Neural cell (in vitro differentiated cells): ENCODE results near the gene CNP. TPM values are rescaled to one million over a fixed set of nuclear protein-coding genes. Genes with fewer than 3 reads are reported as not detected.

Experiments
- H2AFZ ChIP-seq: fragments of 200-600, 300-800 bp; sonication (generic), shearing (Covaris generic); 2 replicates; pipeline ENCODE4 v1.6.0; 2014; ENCODE audit warnings: low read depth, mild to moderate bottlenecking, antibody characterized with exemption, low read length, moderate library complexity
- H3F3A ChIP-seq: fragments of 200-600 bp; shearing (Covaris generic); 2 replicates; pipeline ENCODE4 v1.6.1; 2016; ENCODE audit warnings: mild to moderate bottlenecking, moderate library complexity, mixed read lengths, antibody characterized with exemption, low read length; ENCODE audit not compliant: insufficient read depth, poor library complexity, severe bottlenecking
- H3K27ac ChIP-seq: fragments of 200-600, 300-800 bp; sonication (generic), shearing (Covaris generic); 2 replicates; pipeline ENCODE4 v1.5.1; 2014; ENCODE audit warnings: mild to moderate bottlenecking, low read length, moderate library complexity
- H3K27me3 ChIP-seq: fragments of 300-800, 200-600 bp; sonication (generic), shearing (Covaris generic); 2 replicates; pipeline ENCODE4 v1.6.0; 2014; ENCODE audit warnings: mild to moderate bottlenecking, low read depth, low read length, moderate library complexity; ENCODE audit not compliant: insufficient read depth
- H3K36me3 ChIP-seq: fragments of 300-800, 200-600 bp; sonication (generic), shearing (Covaris generic); 2 replicates; pipeline ENCODE4 v1.5.1; 2014; ENCODE audit warnings: mild to moderate bottlenecking, antibody characterized with exemption, low read length, moderate library complexity; ENCODE audit not compliant: insufficient read depth
- H3K4me2 ChIP-seq: fragments of 300-800, 200-600 bp; sonication (generic), shearing (Covaris generic); 2 replicates; pipeline ENCODE4 v1.6.0; 2014; ENCODE audit warnings: mild to moderate bottlenecking, low read length
- H3K4me3 ChIP-seq: fragments of 300-800, 200-600 bp; sonication (generic), shearing (Covaris generic); 2 replicates; pipeline ENCODE4 v1.5.1; 2014; ENCODE audit warnings: mild to moderate bottlenecking, low read length, moderate library complexity
- H3K79me2 ChIP-seq: fragments of 200-600 bp; shearing (Covaris generic); replicated peaks from 2 replicates; pipeline ENCODE4 v1.6.0; 2014; ENCODE audit warnings: mild to moderate bottlenecking, low read length, moderate library complexity; ENCODE audit not compliant: insufficient read depth
- H3K9ac ChIP-seq: fragments of 300-800, 200-600 bp; sonication (generic), shearing (Covaris generic); 2 replicates; pipeline ENCODE4 v1.6.1; 2016; ENCODE audit warnings: mild to moderate bottlenecking, low read length, mixed read lengths
- H3K9me2 ChIP-seq: fragments of 200-600 bp; shearing (Covaris generic); 2 replicates; pipeline ENCODE4 v1.6.1; 2016; ENCODE audit warnings: mild to moderate bottlenecking, low read length, mixed read lengths; ENCODE audit not compliant: insufficient read depth
- H3K9me3 ChIP-seq: fragments of 200-600, 300-800 bp; sonication (generic), shearing (Covaris generic); 2 replicates; pipeline ENCODE4 v1.6.1; 2016; ENCODE audit warnings: mild to moderate bottlenecking, mixed run types, low read length, moderate library complexity, mixed read lengths
- H4K20me1 ChIP-seq: fragments of 200-600 bp; shearing (Covaris generic); 2 replicates; pipeline ENCODE4 v1.6.1; 2016; ENCODE audit warnings: mild to moderate bottlenecking, mixed run types; ENCODE audit not compliant: insufficient read depth
- EP300 ChIP-seq: fragments of 450-650 bp; conservative IDR thresholded peaks from 2 replicates; pipeline ENCODE4 v1.6.1; 2014; ENCODE audit warnings: antibody characterized with exemption, mild to moderate bottlenecking, moderate library complexity; ENCODE audit not compliant: poor library complexity, severe bottlenecking
- EZH2 ChIP-seq: fragments of 200-600, 300-800 bp; shearing (Covaris generic), sonication (generic); IDR thresholded peaks from 2 replicates; pipeline ENCODE4 v1.6.1; 2014; ENCODE audit warnings: antibody characterized with exemption, low read length, borderline replicate concordance, mild to moderate bottlenecking; ENCODE audit not compliant: insufficient read depth, poor library complexity, severe bottlenecking
- POLR2AphosphoS5 ChIP-seq: IDR thresholded peaks from 2 replicates; pipeline ENCODE4 v1.6.1; 2012
- RAD21 ChIP-seq: fragments of 450-650 bp; conservative IDR thresholded peaks from 2 replicates; pipeline ENCODE4 v1.6.1; 2014; ENCODE audit warnings: antibody characterized with exemption, mild to moderate bottlenecking, moderate library complexity
- SMC3 ChIP-seq: fragments of 450-650 bp; conservative IDR thresholded peaks from 2 replicates; pipeline ENCODE4 v1.6.1; 2014; ENCODE audit warnings: antibody characterized with exemption, mild to moderate bottlenecking, moderate library complexity; ENCODE audit not compliant: poor library complexity
- TAF1 ChIP-seq: IDR thresholded peaks from 2 replicates; pipeline ENCODE4 v1.6.1; 2012; ENCODE audit warnings: low read depth
- polyA plus RNA-seq: library from polyadenylated mRNA; depleted of rRNA; stranded (reverse); fragments of >200 nt; gene quantifications from 2 replicates; pipeline ENCODE4 v1.2.3, GENCODE V29; 2014
- TF ChIP-seq, protein P1 (sequence below): IDR thresholded peaks from 2 replicates; pipeline ENCODE4 v1.6.1; 2012; ENCODE audit warnings: borderline replicate concordance
- TF ChIP-seq, protein P2 (sequence below): fragments of 450-650 bp; IDR thresholded peaks from 2 replicates; pipeline ENCODE4 v1.5.1; 2014; ENCODE audit warnings: antibody characterized with exemption, mild to moderate bottlenecking, moderate library complexity; ENCODE audit not compliant: poor library complexity, severe bottlenecking

Gene CNP
- polyA plus RNA-seq, 1 donor from 2014 or later = 27.7 TPM

DNA sequence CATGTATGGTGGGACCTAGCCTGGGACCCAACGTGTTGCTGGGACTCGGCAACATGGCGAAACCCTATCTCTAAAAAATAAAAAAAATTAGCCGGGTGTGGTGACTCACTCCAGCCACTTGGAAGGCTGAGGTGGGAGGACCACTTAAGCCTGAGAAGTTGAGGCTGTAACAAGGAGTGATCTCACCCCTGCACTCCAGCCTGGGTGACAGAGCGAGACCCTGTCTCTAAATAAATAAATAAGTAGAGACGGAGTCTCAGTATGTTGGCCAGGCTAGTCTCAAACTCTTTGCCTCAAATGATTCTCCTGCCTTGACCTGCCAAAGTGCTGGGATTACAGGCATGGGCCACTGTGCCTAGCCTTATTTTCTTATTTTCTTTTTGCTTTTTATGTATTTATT is 10.1 kb upstream of the CNP start:
- no peaks in the 10 kb centered on the region for H3K9me3 ChIP-seq
- no peaks in the 10 kb centered on the region for H3K36me3 ChIP-seq
- no peak overlapping the region for H3K4me3 ChIP-seq
- H3K4me2 ChIP-seq = no peak overlapping the region
- H3K9me2 ChIP-seq = no peaks in the 10 kb centered on the region
- H2AFZ ChIP-seq = no peak overlapping the region
- no peak overlapping the region for H3K27ac ChIP-seq
- H3F3A ChIP-seq = no peaks in the 10 kb centered on the region
- H4K20me1 ChIP-seq = no peaks in the 10 kb centered on the region
- no peaks in the 10 kb centered on the region for H3K27me3 ChIP-seq
- TF ChIP-seq RAD21 (no peak), POLR2AphosphoS5 (no peak), SMC3 (no peak), EP300 (no peak)
- TF ChIP-seq, protein P1, sequence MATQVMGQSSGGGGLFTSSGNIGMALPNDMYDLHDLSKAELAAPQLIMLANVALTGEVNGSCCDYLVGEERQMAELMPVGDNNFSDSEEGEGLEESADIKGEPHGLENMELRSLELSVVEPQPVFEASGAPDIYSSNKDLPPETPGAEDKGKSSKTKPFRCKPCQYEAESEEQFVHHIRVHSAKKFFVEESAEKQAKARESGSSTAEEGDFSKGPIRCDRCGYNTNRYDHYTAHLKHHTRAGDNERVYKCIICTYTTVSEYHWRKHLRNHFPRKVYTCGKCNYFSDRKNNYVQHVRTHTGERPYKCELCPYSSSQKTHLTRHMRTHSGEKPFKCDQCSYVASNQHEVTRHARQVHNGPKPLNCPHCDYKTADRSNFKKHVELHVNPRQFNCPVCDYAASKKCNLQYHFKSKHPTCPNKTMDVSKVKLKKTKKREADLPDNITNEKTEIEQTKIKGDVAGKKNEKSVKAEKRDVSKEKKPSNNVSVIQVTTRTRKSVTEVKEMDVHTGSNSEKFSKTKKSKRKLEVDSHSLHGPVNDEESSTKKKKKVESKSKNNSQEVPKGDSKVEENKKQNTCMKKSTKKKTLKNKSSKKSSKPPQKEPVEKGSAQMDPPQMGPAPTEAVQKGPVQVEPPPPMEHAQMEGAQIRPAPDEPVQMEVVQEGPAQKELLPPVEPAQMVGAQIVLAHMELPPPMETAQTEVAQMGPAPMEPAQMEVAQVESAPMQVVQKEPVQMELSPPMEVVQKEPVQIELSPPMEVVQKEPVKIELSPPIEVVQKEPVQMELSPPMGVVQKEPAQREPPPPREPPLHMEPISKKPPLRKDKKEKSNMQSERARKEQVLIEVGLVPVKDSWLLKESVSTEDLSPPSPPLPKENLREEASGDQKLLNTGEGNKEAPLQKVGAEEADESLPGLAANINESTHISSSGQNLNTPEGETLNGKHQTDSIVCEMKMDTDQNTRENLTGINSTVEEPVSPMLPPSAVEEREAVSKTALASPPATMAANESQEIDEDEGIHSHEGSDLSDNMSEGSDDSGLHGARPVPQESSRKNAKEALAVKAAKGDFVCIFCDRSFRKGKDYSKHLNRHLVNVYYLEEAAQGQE = no peak
- H3K79me2 ChIP-seq = no peaks in the 10 kb centered on the region
- no peak overlapping the region for H3K9ac ChIP-seq

DNA sequence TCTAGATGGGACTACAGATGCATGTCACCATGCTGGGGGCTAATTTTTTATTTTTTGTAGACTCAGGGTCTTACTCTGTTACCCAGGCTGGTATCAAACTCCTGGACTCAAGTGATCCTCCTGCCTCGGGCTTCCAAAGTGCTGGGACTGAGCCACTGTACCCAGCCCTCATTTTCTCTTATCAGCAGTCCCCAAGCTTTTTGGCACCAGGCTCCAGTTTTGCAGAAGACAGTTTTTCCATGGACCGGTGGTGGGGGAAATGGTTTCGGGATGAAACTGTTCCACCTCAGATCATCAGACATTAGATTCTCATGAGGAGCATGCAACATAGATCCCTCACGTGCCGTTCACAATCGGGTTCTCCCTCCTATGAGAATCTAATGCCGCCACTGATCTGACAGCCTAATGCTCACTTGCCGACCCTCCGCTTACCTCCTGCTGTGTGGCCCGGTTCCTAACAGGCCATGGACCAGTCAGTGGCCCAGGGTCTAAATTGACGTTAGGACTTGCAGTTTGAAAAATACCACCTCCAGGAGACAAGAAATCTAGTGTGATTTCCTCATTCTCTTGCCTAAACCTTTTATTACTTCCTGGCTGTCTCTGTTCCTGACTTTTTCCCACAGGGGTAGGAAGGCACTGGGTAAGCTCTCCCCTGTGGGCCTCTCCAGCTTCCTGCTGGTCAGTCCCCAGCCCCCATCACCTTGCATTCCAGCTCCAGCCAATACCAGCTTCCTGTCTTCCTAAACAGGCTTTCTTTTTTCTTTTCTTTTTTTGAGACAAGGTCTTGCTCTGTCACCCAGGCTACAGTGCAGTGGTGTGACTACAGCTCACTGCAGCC is 9.3 kb upstream of the CNP start:
- H3K27me3 ChIP-seq = no peaks in the 10 kb centered on the region
- H3F3A ChIP-seq = no peaks in the 10 kb centered on the region
- no peaks in the 10 kb centered on the region for H4K20me1 ChIP-seq
- H3K4me3 ChIP-seq = no peak overlapping the region
- no peaks in the 10 kb centered on the region for H3K36me3 ChIP-seq
- H2AFZ ChIP-seq = no peak overlapping the region
- no peak overlapping the region for H3K27ac ChIP-seq
- no peak overlapping the region for H3K9ac ChIP-seq
- H3K4me2 ChIP-seq = no peak overlapping the region
- H3K9me3 ChIP-seq = no peaks in the 10 kb centered on the region
- no peaks in the 10 kb centered on the region for H3K79me2 ChIP-seq
- H3K9me2 ChIP-seq = no peaks in the 10 kb centered on the region
- TF ChIP-seq EZH2 = no peak
- TF ChIP-seq, protein P1 = no peak
- TF ChIP-seq EP300 = no peak
- no peak for TF ChIP-seq TAF1
- TF ChIP-seq, protein P2, sequence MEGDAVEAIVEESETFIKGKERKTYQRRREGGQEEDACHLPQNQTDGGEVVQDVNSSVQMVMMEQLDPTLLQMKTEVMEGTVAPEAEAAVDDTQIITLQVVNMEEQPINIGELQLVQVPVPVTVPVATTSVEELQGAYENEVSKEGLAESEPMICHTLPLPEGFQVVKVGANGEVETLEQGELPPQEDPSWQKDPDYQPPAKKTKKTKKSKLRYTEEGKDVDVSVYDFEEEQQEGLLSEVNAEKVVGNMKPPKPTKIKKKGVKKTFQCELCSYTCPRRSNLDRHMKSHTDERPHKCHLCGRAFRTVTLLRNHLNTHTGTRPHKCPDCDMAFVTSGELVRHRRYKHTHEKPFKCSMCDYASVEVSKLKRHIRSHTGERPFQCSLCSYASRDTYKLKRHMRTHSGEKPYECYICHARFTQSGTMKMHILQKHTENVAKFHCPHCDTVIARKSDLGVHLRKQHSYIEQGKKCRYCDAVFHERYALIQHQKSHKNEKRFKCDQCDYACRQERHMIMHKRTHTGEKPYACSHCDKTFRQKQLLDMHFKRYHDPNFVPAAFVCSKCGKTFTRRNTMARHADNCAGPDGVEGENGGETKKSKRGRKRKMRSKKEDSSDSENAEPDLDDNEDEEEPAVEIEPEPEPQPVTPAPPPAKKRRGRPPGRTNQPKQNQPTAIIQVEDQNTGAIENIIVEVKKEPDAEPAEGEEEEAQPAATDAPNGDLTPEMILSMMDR = no peak
